Neural cell (in vitro differentiated cells): Measurements from ENCODE around the gene COBL. TPM values are rescaled to one million over a fixed set of nuclear protein-coding genes. Genes with fewer than 3 reads are reported as not detected.

Experiments
- H2AFZ ChIP-seq: fragments of 200-600, 300-800 bp; sonication (generic), shearing (Covaris generic); 2 replicates; pipeline ENCODE4 v1.6.0; 2014; ENCODE audit warnings: low read depth, mild to moderate bottlenecking, antibody characterized with exemption, low read length, moderate library complexity
- H3F3A ChIP-seq: fragments of 200-600 bp; shearing (Covaris generic); 2 replicates; pipeline ENCODE4 v1.6.1; 2016; ENCODE audit warnings: mild to moderate bottlenecking, moderate library complexity, mixed read lengths, antibody characterized with exemption, low read length; ENCODE audit not compliant: insufficient read depth, poor library complexity, severe bottlenecking
- H3K27ac ChIP-seq: fragments of 200-600, 300-800 bp; sonication (generic), shearing (Covaris generic); 2 replicates; pipeline ENCODE4 v1.5.1; 2014; ENCODE audit warnings: mild to moderate bottlenecking, low read length, moderate library complexity
- H3K27me3 ChIP-seq: fragments of 300-800, 200-600 bp; sonication (generic), shearing (Covaris generic); 2 replicates; pipeline ENCODE4 v1.6.0; 2014; ENCODE audit warnings: mild to moderate bottlenecking, low read depth, low read length, moderate library complexity; ENCODE audit not compliant: insufficient read depth
- H3K36me3 ChIP-seq: fragments of 300-800, 200-600 bp; sonication (generic), shearing (Covaris generic); 2 replicates; pipeline ENCODE4 v1.5.1; 2014; ENCODE audit warnings: mild to moderate bottlenecking, antibody characterized with exemption, low read length, moderate library complexity; ENCODE audit not compliant: insufficient read depth
- H3K4me2 ChIP-seq: fragments of 300-800, 200-600 bp; sonication (generic), shearing (Covaris generic); 2 replicates; pipeline ENCODE4 v1.6.0; 2014; ENCODE audit warnings: mild to moderate bottlenecking, low read length
- H3K4me3 ChIP-seq: fragments of 300-800, 200-600 bp; sonication (generic), shearing (Covaris generic); 2 replicates; pipeline ENCODE4 v1.5.1; 2014; ENCODE audit warnings: mild to moderate bottlenecking, low read length, moderate library complexity
- H3K79me2 ChIP-seq: fragments of 200-600 bp; shearing (Covaris generic); replicated peaks from 2 replicates; pipeline ENCODE4 v1.6.0; 2014; ENCODE audit warnings: mild to moderate bottlenecking, low read length, moderate library complexity; ENCODE audit not compliant: insufficient read depth
- H3K9ac ChIP-seq: fragments of 300-800, 200-600 bp; sonication (generic), shearing (Covaris generic); 2 replicates; pipeline ENCODE4 v1.6.1; 2016; ENCODE audit warnings: mild to moderate bottlenecking, low read length, mixed read lengths
- H3K9me2 ChIP-seq: fragments of 200-600 bp; shearing (Covaris generic); 2 replicates; pipeline ENCODE4 v1.6.1; 2016; ENCODE audit warnings: mild to moderate bottlenecking, low read length, mixed read lengths; ENCODE audit not compliant: insufficient read depth
- H3K9me3 ChIP-seq: fragments of 200-600, 300-800 bp; sonication (generic), shearing (Covaris generic); 2 replicates; pipeline ENCODE4 v1.6.1; 2016; ENCODE audit warnings: mild to moderate bottlenecking, mixed run types, low read length, moderate library complexity, mixed read lengths
- H4K20me1 ChIP-seq: fragments of 200-600 bp; shearing (Covaris generic); 2 replicates; pipeline ENCODE4 v1.6.1; 2016; ENCODE audit warnings: mild to moderate bottlenecking, mixed run types; ENCODE audit not compliant: insufficient read depth
- EP300 ChIP-seq: fragments of 450-650 bp; conservative IDR thresholded peaks from 2 replicates; pipeline ENCODE4 v1.6.1; 2014; ENCODE audit warnings: antibody characterized with exemption, mild to moderate bottlenecking, moderate library complexity; ENCODE audit not compliant: poor library complexity, severe bottlenecking
- EZH2 ChIP-seq: fragments of 200-600, 300-800 bp; shearing (Covaris generic), sonication (generic); IDR thresholded peaks from 2 replicates; pipeline ENCODE4 v1.6.1; 2014; ENCODE audit warnings: antibody characterized with exemption, low read length, borderline replicate concordance, mild to moderate bottlenecking; ENCODE audit not compliant: insufficient read depth, poor library complexity, severe bottlenecking
- MXI1 ChIP-seq: fragments of 450-650 bp; conservative IDR thresholded peaks from 2 replicates; pipeline ENCODE4 v1.6.1; 2014; ENCODE audit warnings: antibody characterized with exemption, mild to moderate bottlenecking; ENCODE audit not compliant: poor library complexity, severe bottlenecking
- POLR2AphosphoS5 ChIP-seq: IDR thresholded peaks from 2 replicates; pipeline ENCODE4 v1.6.1; 2012
- RAD21 ChIP-seq: fragments of 450-650 bp; conservative IDR thresholded peaks from 2 replicates; pipeline ENCODE4 v1.6.1; 2014; ENCODE audit warnings: antibody characterized with exemption, mild to moderate bottlenecking, moderate library complexity
- SMC3 ChIP-seq: fragments of 450-650 bp; conservative IDR thresholded peaks from 2 replicates; pipeline ENCODE4 v1.6.1; 2014; ENCODE audit warnings: antibody characterized with exemption, mild to moderate bottlenecking, moderate library complexity; ENCODE audit not compliant: poor library complexity
- TAF1 ChIP-seq: IDR thresholded peaks from 2 replicates; pipeline ENCODE4 v1.6.1; 2012; ENCODE audit warnings: low read depth
- polyA plus RNA-seq: library from polyadenylated mRNA; depleted of rRNA; stranded (reverse); fragments of >200 nt; gene quantifications from 2 replicates; pipeline ENCODE4 v1.2.3, GENCODE V29; 2014
- TF ChIP-seq, protein P1 (sequence below): IDR thresholded peaks from 2 replicates; pipeline ENCODE4 v1.6.1; 2012; ENCODE audit warnings: borderline replicate concordance
- TF ChIP-seq, protein P2 (sequence below): fragments of 450-650 bp; IDR thresholded peaks from 2 replicates; pipeline ENCODE4 v1.5.1; 2014; ENCODE audit warnings: antibody characterized with exemption, mild to moderate bottlenecking, moderate library complexity; ENCODE audit not compliant: poor library complexity, severe bottlenecking

The COBL gene
- polyA plus RNA-seq, 1 donor from 2014 or later, result 0.12 TPM

DNA sequence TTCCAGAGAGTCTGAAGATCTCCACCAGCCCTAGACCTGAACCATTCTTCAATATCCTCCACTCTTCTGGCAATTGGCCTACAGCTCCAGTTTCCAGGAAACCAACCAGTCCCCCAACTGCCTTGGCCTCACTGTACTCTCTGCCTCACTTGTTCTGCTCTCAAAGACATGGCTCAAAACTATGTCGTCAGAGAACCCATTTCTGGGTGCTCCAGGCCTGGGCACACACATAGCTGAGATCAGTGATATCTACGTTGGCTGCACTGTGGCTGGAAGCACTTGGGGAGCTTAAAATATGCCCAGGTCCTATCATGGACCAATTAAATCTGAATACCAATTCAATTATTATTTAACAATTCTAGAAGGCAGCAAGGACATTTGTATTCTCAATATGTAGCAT is 93.1 kb downstream of the COBL start:
- H3K27ac ChIP-seq, result no peak overlapping the region
- H3K9me2 ChIP-seq, result no peaks in the 10 kb centered on the region
- H2AFZ ChIP-seq, result no peak overlapping the region
- no peak for TF ChIP-seq MXI1
- no peak for TF ChIP-seq SMC3
- TF ChIP-seq, protein P1, sequence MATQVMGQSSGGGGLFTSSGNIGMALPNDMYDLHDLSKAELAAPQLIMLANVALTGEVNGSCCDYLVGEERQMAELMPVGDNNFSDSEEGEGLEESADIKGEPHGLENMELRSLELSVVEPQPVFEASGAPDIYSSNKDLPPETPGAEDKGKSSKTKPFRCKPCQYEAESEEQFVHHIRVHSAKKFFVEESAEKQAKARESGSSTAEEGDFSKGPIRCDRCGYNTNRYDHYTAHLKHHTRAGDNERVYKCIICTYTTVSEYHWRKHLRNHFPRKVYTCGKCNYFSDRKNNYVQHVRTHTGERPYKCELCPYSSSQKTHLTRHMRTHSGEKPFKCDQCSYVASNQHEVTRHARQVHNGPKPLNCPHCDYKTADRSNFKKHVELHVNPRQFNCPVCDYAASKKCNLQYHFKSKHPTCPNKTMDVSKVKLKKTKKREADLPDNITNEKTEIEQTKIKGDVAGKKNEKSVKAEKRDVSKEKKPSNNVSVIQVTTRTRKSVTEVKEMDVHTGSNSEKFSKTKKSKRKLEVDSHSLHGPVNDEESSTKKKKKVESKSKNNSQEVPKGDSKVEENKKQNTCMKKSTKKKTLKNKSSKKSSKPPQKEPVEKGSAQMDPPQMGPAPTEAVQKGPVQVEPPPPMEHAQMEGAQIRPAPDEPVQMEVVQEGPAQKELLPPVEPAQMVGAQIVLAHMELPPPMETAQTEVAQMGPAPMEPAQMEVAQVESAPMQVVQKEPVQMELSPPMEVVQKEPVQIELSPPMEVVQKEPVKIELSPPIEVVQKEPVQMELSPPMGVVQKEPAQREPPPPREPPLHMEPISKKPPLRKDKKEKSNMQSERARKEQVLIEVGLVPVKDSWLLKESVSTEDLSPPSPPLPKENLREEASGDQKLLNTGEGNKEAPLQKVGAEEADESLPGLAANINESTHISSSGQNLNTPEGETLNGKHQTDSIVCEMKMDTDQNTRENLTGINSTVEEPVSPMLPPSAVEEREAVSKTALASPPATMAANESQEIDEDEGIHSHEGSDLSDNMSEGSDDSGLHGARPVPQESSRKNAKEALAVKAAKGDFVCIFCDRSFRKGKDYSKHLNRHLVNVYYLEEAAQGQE, result no peak
- TF ChIP-seq RAD21, result no peak
- no peak for TF ChIP-seq POLR2AphosphoS5
- no peak for TF ChIP-seq EP300
- TF ChIP-seq, protein P2, sequence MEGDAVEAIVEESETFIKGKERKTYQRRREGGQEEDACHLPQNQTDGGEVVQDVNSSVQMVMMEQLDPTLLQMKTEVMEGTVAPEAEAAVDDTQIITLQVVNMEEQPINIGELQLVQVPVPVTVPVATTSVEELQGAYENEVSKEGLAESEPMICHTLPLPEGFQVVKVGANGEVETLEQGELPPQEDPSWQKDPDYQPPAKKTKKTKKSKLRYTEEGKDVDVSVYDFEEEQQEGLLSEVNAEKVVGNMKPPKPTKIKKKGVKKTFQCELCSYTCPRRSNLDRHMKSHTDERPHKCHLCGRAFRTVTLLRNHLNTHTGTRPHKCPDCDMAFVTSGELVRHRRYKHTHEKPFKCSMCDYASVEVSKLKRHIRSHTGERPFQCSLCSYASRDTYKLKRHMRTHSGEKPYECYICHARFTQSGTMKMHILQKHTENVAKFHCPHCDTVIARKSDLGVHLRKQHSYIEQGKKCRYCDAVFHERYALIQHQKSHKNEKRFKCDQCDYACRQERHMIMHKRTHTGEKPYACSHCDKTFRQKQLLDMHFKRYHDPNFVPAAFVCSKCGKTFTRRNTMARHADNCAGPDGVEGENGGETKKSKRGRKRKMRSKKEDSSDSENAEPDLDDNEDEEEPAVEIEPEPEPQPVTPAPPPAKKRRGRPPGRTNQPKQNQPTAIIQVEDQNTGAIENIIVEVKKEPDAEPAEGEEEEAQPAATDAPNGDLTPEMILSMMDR, result no peak
- TF ChIP-seq TAF1, result no peak
- no peak for TF ChIP-seq EZH2
- no peak overlapping the region for H3K9ac ChIP-seq
- H3K79me2 ChIP-seq, result no peaks in the 10 kb centered on the region
- H3K4me3 ChIP-seq, result no peak overlapping the region
- no peak overlapping the region for H3K4me2 ChIP-seq
- H3K27me3 ChIP-seq, result no peaks in the 10 kb centered on the region
- H3F3A ChIP-seq, result no peaks in the 10 kb centered on the region
- H4K20me1 ChIP-seq, result no peaks in the 10 kb centered on the region
- no peaks in the 10 kb centered on the region for H3K36me3 ChIP-seq
- H3K9me3 ChIP-seq, result no peaks in the 10 kb centered on the region

DNA sequence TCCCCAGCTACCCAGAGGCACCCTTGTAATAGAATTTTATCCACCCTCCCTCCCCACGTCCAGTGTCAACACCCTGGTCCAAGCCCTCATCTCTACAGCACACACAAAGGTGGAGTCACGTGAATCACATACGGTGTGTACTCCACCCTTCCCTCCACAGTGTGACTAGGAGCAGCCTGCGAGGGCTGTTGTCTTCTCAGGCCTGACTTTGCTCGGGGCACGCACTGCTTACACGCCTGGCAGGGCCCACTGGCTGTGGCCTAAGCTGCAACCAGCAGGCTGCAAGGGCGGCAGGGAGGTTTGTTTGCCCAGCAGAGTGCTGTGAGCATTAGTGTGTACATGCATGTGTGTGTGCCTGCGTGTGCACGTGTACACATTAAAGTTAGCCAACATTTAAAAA is 93.7 kb downstream of the COBL start:
- no peak overlapping the region for H3K9ac ChIP-seq
- no peaks in the 10 kb centered on the region for H3K79me2 ChIP-seq
- H3K4me3 ChIP-seq, result no peak overlapping the region
- H3K27me3 ChIP-seq, result no peaks in the 10 kb centered on the region
- H3K36me3 ChIP-seq, result no peaks in the 10 kb centered on the region
- H2AFZ ChIP-seq, result no peak overlapping the region
- H3K9me2 ChIP-seq, result no peaks in the 10 kb centered on the region
- H4K20me1 ChIP-seq, result no peaks in the 10 kb centered on the region
- no peaks in the 10 kb centered on the region for H3K9me3 ChIP-seq
- no peaks in the 10 kb centered on the region for H3F3A ChIP-seq
- H3K4me2 ChIP-seq, result no peak overlapping the region
- no peak overlapping the region for H3K27ac ChIP-seq
- TF ChIP-seq TAF1, result no peak
- TF ChIP-seq SMC3, result no peak
- TF ChIP-seq, protein P1, result no peak
- no peak for TF ChIP-seq EZH2
- TF ChIP-seq, protein P2, result no peak
- no peak for TF ChIP-seq RAD21
- no peak for TF ChIP-seq POLR2AphosphoS5
- no peak for TF ChIP-seq MXI1
- no peak for TF ChIP-seq EP300
